ENCODE results near the gene GPR179. TPM values are rescaled to one million over a fixed set of nuclear protein-coding genes. Genes with fewer than 3 reads are reported as not detected.

GPR179 gene
- total RNA-seq, 2 donors from 2014 or later, result 0.09 to 0.60 TPM

Other genes with a start within 250 kb of the GPR179 start
- gene TBC1D3E, start 216.0 kb downstream of the GPR179 start, total RNA-seq, result not detected
- not detected for gene TBC1D3, start 151.4 kb downstream of the GPR179 start, total RNA-seq
- 10 to 100 TPM; 54.9 to 67.1 TPM for gene MRPL45, start 46.8 kb downstream of the GPR179 start, total RNA-seq
- gene SOCS7, start 7.9 kb upstream of the GPR179 start, total RNA-seq, result 10 to 100 TPM; 35.7 to 44.7 TPM
- 1 to 10 TPM; 2.6 to 2.7 TPM for gene ARHGAP23, start 84.5 kb upstream of the GPR179 start, total RNA-seq